ENCODE data around the gene PLEKHM3. TPM values are rescaled to one million over a fixed set of nuclear protein-coding genes. Genes with fewer than 3 reads are reported as not detected.

PLEKHM3 gene
- total RNA-seq (ENCODE audit: low replicate concordance), result 10.7 and 12.1 TPM in 2 replicates
- long read RNA-seq, full-length matches to known transcripts, result 1 of 6 reads
- long read RNA-seq, partial matches to known transcripts, result 2 of 6 reads
- long read RNA-seq, other reads (novel, unspliced or antisense), result 3 of 6 reads

GRCh38 chr2:208025037-208025813 is at the start of gene PLEKHM3:
Gene PLEKHM3 (minus strand): TSS chr2:208025527. CDS start chr2:208001639, 23,888 bp downstream.
- no peaks in the 10 kb centered on the region for H3K4me1 Mint-ChIP-seq (ENCODE audit: unreplicated experiment)
- H3K9me3 Mint-ChIP-seq, result no peaks in the 10 kb centered on the region
- peak within 1 kb of the TSS; percentile 91 for H3K4me3 Mint-ChIP-seq
- H3K36me3 Mint-ChIP-seq, result no peaks in the 10 kb centered on the region
- TF ChIP-seq, protein P1, sequence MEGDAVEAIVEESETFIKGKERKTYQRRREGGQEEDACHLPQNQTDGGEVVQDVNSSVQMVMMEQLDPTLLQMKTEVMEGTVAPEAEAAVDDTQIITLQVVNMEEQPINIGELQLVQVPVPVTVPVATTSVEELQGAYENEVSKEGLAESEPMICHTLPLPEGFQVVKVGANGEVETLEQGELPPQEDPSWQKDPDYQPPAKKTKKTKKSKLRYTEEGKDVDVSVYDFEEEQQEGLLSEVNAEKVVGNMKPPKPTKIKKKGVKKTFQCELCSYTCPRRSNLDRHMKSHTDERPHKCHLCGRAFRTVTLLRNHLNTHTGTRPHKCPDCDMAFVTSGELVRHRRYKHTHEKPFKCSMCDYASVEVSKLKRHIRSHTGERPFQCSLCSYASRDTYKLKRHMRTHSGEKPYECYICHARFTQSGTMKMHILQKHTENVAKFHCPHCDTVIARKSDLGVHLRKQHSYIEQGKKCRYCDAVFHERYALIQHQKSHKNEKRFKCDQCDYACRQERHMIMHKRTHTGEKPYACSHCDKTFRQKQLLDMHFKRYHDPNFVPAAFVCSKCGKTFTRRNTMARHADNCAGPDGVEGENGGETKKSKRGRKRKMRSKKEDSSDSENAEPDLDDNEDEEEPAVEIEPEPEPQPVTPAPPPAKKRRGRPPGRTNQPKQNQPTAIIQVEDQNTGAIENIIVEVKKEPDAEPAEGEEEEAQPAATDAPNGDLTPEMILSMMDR (conservative IDR thresholded peaks at IDR 0.05), result no peak
- peak; percentile 92 for DNase-seq (ENCODE audit: extremely low spot score, unreplicated experiment)
- H3K27ac Mint-ChIP-seq, result peak within 1 kb of the TSS; percentile 77
- H3K27me3 Mint-ChIP-seq, result no peaks in the 10 kb centered on the region

GRCh38 chr2:208074610-208075356 is 49.5 kb upstream of the PLEKHM3 start:
- H3K27ac Mint-ChIP-seq, result no peak overlapping the region
- H3K36me3 Mint-ChIP-seq, result no peaks in the 10 kb centered on the region
- H3K27me3 Mint-ChIP-seq, result peaks cover 3% of the 10 kb centered on the region
- H3K9me3 Mint-ChIP-seq, result peaks cover 6% of the 10 kb centered on the region
- no peaks in the 10 kb centered on the region for H3K4me1 Mint-ChIP-seq (ENCODE audit: unreplicated experiment)
- DNase-seq (ENCODE audit: extremely low spot score, unreplicated experiment), result no peak
- no peak overlapping the region for H3K4me3 Mint-ChIP-seq
- TF ChIP-seq, protein P1 (conservative IDR thresholded peaks at IDR 0.05), result no peak

DNA sequence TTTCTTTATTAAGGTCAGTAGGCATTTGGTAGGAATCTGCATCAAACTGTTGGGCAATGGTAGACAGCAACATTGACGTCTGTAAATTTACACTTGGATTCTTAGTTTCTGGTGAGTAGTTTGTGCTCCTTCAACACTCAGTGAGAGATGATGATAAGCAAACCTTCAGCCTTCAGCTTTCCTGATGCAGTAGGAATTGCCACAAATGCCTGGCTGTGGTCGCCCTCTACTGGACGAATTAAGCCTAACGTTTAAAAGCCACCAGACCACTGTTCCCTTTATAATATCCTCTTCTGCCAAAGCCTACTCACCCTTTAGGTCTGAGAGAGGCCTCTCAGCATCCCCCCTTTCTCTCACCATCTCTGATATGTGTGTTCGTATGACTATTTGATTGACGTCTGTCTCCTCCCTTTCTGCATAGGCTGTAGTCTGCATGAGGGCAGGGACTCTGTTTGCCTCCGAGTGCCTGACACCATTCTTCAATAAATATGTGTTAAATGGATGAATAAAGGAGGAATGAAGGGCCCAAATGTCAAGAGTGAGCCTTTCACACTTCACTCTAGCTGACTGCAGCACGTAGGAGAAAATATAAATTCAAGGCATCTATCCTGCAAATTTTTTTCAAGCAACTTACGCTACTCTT is 47.0 kb upstream of the PLEKHM3 start:
- Mint-ChIP-seq H3K36me3 (no peaks in the 10 kb centered on the region), H3K27ac (no peak overlapping the region), H3K4me3 (no peak overlapping the region), H3K9me3 (no peaks in the 10 kb centered on the region), H3K4me1 (ENCODE audit: unreplicated experiment) (no peaks in the 10 kb centered on the region), H3K27me3 (peaks cover 3% of the 10 kb centered on the region)
- no peak for DNase-seq (ENCODE audit: extremely low spot score, unreplicated experiment)
- TF ChIP-seq, protein P1 (conservative IDR thresholded peaks at IDR 0.05), result peak; percentile 92

GRCh38 chr2:208069186-208069585 is 43.9 kb upstream of the PLEKHM3 start:
- no peak for DNase-seq (ENCODE audit: extremely low spot score, unreplicated experiment)
- TF ChIP-seq, protein P1 (conservative IDR thresholded peaks at IDR 0.05), result no peak

DNA sequence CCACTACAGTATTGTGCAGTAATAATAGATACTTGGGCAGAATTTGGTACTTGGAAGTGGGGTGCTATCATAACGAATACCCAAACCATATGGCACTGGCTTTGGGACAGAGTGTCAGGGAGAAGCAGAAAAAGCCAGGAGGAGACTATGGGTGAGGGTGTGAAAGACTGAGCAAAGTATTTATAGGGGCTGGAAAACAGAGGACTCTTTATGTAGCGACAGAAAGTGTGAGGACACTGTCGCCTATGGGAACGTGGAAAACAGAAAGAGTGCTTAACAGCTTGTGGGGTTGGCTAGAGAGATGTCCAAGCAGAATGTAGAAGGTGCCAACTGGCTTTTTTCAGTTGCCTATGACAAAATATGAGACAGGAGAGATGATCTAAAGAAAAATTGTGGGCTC is 40.7 kb upstream of the PLEKHM3 start:
- H3K9me3 Mint-ChIP-seq, result no peaks in the 10 kb centered on the region
- no peaks in the 10 kb centered on the region for H3K36me3 Mint-ChIP-seq
- TF ChIP-seq, protein P1 (conservative IDR thresholded peaks at IDR 0.05), result no peak
- H3K27ac Mint-ChIP-seq, result no peak overlapping the region
- no peak overlapping the region for H3K4me3 Mint-ChIP-seq
- H3K27me3 Mint-ChIP-seq, result peaks cover 9% of the 10 kb centered on the region
- DNase-seq (ENCODE audit: extremely low spot score, unreplicated experiment), result no peak
- peaks cover 3% of the 10 kb centered on the region for H3K4me1 Mint-ChIP-seq (ENCODE audit: unreplicated experiment)

More at GRCh38 chr2:208069186-208069585, 43.9 kb upstream of the PLEKHM3 start:
- H3K27me3 Mint-ChIP-seq, result peaks cover 3% of the 10 kb centered on the region
- H3K4me3 Mint-ChIP-seq, result no peak overlapping the region
- peaks cover 3% of the 10 kb centered on the region for H3K4me1 Mint-ChIP-seq (ENCODE audit: unreplicated experiment)
- H3K27ac Mint-ChIP-seq, result no peak overlapping the region
- H3K9me3 Mint-ChIP-seq, result no peaks in the 10 kb centered on the region
- H3K36me3 Mint-ChIP-seq, result no peaks in the 10 kb centered on the region

Data from type B pancreatic cell (in vitro differentiated cells).